NOMO-1 treated with dmso at 0.1 percent for 144 hours (cell line): ENCODE results near the gene ERAL1.

ENCODE experiments used
- DNase-seq: peaks from one replicate; lab custom pipeline; 2025; ENCODE audit not compliant: unreplicated experiment; lab: John Stamatoyannopoulos, UW

ERAL1 gene

DNA sequence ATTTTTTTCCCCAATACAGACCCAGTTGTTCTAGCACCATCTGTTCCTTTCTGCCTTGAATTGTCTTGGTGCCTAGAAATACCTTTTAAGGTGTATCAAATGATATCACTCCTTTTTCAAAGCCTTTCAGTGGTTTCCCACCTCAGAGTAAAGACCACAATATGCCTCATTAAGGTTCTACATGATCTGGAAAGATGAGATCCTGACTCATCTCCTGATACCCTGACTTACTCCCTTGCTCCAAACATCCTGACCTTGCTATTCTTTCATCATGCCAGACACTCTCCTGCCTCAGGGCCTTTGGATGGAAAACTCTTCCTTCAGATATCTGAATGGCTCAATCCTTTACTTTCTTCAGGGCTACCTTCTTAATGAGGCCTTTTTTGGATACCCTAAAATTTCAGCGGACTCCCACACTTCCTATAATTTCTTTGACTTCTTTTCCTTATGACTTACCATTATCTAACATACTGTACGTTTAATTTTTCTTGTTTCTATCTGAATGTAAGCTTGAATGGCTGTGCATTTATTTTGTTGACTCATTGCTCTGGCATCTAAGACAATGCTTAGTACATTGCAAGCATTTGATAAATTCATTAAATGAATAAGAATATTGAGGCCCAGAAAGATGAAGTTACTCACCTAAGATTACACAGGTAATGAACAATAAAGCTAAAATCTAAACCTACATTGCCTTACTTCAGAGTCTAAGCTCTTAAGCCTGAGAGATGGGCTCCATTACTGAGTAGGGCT, 23.5 kb downstream of the ERAL1 start:
- DNase-seq, result no peak

DNA sequence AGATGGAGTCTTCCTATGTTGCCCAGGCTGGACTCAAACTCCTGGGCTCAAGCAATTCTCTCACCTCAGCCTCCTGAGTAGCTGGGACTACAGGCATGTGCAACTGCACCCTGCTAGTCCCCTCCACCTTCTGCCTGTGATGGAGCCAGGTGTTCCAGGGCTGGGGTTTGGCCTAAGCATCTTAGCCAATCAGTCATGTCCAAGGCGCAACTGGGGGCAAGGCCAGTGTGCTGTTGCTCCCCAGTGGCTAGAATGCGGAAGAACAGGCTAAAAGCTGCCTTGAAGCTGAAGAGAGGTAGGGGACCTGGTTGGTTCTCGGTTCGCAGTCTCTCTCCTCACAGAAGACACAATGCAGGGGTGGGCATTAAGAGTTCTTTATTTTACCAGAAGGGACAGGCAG, 24.2 kb downstream of the ERAL1 start:
- DNase-seq, result no peak

DNA sequence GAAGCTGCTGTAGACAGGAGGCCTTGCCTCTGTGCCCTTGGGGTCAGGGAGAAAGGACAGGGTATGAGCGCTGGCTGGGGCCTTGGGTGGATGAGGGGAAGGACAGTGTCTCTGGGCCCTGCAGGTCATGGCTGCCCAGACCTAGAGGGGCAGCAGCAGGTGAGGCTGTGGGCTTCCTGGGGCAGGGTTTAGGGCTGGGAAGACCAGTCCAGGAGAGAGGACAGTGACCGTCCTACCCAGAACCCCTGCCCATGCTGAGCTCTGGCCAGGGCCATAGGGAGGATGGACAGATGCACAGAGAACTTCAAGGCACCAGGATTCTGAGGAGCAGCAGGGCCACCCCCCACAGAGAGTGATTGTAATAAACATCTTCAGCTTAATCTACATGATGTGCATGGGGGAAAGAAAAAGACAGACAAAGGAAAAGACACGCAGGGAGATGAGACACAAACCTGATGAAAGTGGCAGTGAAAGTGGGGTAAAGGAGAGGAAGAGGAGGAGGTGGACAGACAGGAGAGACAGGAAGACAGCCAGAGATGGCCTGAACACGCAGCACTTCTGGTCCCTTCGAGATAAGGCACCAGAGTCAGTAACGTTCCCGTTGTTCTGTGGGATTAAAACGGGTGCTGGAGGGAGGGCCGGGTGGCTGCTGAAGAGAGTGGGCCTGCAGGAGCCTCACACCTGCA, 25.2 kb downstream of the ERAL1 start:
- no peak for DNase-seq

DNA sequence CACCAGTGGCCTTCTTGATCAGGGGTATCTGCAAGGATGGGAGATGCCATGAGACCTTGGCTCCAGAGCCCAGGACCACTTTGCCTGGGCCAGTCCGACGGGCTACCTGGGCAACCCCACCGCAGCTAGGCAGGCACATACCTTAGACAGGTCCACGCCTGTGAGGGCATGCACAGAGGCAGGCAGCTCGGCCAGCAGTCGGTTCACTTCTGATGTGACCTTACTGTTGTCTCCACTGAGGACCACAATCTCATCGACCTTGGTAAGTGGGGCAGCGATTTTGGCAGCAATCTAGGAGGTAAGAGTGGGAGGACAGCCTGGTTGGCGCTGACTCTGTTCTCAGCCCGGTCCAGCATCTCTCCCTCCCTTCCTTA, 25.7 kb downstream of the ERAL1 start:
- DNase-seq, result no peak

DNA sequence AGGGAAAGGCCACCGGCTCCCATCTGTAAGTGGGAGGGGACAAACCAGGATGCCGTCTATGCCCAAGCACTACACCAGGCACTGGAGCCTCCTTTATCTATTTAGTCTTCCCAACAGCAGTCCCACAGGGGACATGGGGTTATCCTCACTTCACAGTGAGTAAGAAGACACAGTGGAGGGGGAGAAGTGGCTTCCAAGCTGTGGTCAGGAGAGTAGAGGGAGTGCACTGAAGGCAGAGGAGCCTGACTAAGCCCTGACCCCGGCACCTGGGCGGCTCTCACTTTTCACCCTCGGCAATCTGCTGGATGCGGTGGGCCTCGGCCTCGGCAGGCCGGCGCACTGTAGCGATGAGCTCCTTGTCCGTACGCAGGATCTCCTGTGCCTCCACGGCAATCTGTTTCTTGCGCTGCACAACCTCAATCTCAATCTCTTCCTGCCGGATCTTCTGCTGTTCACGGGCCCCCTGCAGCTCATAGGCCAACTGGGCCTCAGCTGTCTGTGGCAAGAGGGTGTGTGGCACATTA, 26.8 kb downstream of the ERAL1 start:
- no peak for DNase-seq

DNA sequence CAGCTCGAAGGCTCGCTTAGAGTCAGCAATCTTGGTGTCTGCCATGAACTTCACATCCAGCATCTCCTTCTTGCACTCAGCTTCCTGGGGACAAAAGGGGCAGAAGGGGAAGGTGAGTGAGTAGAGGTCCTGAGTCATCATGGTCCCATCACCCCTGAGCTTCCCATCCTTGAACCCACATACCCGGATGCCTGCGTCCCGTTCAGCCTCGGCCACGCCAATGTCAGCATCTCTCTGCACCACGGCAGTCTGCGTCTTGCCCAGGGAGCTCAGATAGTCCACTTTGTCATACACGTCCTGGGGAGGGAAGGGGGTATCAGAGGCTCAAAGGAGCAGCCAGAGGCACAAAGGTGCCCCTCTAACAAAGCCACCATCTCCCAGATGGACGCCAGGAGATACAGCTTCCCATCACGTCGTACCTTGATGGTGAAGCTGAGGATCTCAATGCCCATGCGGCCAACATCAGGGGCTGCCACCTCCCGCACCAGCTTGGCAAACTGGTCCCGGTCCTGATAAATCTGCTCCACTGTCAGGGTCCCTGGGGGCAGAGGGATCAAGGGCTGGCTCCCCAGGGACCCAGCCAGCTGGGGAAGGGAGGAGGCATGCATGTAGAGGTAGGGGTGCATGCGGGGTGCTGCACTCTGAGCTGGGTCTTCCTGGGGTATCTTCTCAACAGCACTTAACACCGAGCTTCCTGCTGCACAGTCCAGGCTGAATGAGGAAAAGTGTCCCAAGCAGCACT, 27.5 kb downstream of the ERAL1 start:
- no peak for DNase-seq

DNA sequence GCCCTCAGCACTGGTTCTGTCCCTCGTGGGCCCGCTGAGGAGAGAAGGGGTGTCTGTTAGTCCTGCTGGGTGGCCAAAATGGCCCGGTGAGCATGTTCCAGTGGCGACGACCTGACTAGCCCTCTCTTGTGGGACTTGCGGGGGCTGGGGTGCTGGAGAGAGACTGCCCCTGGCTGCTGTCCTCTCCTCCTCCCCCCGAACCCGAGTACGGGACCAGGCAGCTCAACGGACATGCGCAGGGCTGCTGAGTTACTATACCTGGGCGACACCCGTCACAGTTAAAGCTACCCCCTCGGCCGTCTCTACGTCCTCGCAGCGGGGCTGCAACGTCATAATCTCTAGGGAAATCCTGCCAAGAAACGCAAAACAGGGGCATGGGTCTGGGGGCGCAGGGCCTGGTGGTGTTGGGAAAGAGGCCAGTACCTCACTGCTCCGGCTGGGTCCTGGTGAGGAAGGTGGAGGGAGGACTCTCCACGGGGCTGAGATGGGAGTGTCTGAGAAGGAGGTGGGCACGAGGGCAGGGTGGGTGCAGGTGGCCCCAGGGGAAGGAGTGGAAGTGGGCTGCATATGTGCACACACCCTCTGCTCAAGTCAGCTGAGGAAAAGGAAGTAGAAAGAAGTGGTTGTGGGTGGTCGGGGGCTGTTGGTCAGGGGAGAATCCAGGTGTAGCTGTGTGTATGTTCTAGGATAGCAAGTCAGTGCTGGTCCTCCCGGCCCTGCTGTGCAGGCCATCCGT, 29.3 kb downstream of the ERAL1 start:
- DNase-seq, result no peak

DNA sequence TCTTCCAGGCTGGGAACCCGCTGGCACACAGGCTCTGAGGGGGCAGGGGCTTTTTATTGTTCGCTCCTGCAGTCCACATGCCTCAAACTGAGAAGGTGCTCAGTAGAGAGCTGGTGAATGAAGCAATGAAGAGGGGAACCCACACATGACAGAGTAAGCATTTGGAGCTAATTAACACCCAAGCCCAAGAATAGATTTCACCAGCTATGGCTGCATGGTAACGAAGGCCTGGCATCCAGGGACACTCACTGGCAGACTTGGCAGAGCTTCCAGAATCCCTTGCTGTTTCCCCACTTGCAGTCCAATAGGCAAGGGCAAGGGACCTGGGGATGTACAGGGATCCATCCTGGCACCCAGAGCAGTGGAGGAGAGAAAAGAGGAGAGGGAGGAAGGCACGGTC, 30.5 kb downstream of the ERAL1 start:
- no peak for DNase-seq

DNA sequence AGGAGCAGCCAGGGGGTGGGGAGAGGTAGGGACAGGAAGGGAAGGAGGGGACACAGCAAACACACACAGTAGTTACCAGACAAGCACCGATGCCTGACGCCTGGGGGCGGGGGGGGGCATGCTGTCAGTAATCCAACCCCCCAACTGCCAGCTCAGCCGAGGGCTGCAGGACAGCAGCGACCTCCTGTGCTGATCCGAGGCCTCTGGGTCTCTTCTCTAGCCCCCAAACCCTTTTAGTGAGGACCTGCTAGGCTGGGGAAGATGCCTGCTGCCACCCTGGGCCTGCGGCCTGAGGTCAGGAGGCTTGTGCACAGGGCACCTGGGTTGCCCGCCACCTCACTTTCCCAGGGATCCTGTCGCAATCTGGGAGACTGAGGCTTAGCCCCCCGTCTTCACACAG, 31.1 kb downstream of the ERAL1 start:
- DNase-seq, result no peak

DNA sequence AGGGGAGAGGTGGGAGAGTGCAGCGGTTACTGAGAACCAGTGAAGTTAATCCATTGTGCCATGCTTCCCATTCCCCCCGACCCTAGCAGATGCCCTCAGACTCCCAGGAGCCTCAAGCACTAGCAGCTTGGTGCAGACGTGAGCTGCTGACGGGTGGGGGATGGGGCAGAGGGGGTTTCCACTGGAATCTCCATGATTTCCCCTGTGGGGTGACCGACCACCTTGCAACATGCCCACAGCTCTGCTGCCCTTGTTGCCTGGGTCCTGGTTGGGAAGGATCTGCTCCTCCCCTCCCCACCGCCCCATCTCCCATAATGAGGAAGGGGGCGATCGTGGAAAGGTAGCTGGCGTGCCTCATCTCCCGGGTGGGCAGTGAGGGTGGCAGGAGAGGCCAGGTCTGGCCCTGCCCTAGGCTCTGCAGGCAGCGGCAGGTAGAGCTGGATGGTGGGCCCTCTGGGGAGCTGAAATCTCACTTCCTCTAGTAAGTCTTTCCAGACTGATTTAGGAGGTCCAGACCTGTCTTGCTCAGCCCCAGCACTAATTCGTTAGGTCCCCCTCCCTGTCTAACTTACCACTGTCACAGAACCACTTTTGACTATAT, 33.2 kb downstream of the ERAL1 start:
- no peak for DNase-seq

DNA sequence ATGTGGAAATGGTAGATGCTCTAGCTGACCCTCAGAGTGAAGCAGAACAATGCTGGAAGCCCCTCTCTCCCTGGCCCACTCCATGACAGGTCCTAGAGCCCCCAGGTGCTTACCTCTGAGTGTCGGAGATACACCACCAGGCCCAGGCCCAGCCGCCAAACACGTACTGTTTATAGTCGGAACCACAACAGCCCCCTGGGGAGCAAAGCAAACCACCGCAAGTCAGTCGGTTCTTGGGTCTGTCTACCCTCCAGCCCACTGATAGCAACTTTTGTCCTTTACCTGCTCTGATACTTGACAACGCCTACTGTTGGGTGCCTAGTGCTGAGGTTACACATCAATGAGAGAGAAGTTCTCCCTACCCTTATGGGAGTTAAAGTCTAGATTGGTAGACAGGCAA, 34.0 kb downstream of the ERAL1 start:
- DNase-seq, result no peak

DNA sequence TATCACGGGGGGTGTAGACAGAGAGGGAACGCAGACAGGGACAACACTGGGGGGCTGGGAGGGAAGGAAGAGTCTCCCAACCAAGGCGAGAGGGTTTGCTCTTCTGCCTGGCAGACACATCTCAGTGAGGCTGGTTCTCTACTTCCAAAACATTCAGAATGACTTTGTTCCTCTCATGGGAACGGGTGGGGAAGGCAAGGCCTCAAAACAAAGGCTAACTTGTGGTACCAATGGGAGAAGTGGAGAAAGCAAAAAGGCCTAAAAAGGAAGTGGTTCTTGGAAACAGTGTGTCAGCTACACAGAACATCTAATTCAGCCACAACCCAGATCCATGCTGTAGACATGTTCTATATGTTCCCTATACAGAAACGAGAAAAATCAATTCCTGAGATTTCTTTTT, 35.2 kb downstream of the ERAL1 start:
- no peak for DNase-seq

DNA sequence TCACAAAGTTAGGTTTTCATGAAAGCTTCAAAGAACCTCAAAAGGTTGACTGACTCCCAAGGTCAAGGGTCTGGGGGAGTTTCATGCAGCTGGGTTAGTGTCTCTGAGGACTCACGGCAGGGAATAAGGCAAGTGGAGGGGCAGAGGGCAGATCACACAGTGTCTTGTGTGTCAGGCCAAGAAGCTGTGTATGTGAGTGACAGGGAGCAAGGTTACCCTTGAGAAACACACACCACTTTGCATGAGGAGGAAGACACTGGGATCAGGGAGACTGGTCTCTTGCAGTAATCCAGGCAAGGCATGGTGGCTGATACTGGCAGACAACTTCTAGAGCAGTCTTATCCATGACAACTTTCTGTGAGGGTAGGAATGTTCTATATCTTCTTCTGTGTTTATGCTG, 36.4 kb downstream of the ERAL1 start:
- DNase-seq, result no peak

DNA sequence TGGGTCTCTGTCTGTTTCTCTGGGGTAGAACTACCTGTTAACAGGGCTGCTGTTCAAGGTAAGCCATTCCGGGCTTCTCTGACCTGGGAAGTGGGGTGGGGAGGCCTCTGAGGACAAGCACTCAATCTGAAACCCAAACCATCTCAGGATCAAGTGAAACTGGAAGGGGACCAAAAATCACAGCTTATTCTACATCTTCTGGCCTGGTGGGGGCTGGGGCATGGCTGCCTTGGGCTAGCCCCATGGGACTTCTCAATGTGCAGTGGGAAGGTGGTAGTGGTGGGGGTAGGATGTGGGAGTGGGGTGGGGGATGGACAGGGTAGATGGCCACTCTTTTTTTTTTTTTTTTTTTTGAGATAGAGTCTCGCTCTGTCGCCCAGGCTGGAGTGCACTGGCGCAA, 37.2 kb downstream of the ERAL1 start:
- no peak for DNase-seq

DNA sequence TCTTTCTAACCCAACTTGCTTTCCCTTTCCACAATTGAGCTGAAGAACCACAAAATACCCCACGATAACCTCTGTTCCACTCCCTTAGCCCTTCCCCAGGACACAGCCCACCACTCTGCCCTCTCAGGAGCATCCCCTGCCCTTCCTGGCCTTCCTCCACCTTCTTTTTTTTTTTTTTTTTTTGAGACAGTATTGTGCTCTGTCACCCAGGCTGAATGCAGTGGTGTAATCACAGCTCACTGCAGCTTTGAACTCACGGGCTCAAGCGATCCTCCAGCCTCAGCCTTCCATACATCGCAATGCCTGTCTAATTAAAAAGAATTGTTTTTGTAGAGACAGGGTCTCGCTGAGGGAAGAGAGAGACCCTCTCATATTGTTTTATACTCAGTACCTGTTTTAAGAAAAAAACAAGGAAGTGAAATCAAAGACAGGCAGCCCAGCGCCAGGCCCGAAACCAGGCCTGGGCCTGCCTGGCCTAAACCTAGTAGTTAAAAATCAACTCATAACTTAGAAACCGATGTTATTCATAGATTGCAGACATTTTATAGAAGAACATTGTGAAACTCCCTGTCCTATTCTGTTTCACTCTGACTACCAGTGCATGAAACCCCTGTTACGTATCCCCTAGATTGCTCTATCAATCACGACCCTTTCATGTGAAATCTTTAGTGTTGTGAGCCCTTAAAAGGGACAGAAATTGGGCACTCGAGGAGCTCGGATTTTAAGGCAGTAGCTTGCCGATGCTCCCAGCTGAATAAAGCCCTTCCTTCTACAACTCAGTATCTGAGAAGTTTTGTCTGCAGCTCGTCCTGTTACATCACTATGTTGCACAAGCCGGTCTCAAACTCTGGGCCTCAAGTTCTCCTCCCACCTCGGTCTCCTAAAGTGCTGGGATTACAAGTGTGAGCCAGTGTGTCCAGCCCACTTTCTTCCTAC, 38.7 kb downstream of the ERAL1 start:
- peak; percentile 59 for DNase-seq

DNA sequence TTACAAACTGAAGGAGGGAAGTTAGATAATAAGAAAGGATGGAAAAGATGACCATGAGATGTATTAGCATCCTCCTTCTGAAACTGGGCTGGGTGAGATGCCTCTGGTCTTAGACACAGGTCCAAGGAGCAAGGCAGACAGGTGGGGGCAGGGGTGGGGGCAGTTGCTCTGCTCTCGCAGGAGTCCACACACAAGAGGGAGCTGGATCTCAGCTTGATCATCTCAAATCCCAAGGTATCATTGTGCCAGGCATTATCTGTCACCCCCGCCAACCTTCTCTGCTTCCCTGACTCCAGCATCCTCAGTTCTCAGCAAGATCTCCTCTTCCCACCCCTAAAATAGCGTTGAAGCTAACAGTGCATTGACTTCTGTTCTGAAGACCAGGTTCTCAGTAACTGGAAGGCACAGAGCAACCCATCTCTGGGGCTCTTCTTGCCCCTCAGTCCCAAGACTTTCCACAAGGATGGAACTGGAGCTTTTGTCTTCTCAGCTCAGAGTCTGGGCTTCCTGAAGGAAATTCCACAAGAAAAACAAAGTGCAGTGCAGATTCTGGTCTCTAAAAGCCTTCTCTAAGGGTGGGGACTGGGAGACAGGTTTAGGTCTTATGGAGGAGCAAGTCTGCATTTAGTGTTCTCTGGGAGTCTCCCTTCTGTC, 41.1 kb downstream of the ERAL1 start:
- no peak for DNase-seq

DNA sequence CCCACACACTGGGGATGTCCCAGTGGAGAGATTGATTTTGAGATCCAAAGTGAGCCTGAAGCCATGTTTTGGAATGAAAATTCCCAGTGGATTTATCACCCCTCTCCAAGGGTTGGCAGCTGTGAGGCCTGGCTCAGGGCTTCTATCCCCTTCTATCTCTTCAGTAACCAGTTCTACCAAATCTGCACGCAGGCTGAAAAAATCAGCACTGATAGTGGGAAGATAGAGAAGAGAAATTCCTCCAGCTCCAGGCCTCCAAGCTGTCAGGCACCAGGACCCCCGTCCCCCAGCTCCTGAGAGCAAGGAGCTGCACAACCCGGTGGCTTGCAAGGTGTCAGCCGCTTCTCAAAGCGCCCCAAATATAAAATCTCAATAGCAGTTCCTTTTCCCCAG, 41.7 kb downstream of the ERAL1 start:
- no peak for DNase-seq

DNA sequence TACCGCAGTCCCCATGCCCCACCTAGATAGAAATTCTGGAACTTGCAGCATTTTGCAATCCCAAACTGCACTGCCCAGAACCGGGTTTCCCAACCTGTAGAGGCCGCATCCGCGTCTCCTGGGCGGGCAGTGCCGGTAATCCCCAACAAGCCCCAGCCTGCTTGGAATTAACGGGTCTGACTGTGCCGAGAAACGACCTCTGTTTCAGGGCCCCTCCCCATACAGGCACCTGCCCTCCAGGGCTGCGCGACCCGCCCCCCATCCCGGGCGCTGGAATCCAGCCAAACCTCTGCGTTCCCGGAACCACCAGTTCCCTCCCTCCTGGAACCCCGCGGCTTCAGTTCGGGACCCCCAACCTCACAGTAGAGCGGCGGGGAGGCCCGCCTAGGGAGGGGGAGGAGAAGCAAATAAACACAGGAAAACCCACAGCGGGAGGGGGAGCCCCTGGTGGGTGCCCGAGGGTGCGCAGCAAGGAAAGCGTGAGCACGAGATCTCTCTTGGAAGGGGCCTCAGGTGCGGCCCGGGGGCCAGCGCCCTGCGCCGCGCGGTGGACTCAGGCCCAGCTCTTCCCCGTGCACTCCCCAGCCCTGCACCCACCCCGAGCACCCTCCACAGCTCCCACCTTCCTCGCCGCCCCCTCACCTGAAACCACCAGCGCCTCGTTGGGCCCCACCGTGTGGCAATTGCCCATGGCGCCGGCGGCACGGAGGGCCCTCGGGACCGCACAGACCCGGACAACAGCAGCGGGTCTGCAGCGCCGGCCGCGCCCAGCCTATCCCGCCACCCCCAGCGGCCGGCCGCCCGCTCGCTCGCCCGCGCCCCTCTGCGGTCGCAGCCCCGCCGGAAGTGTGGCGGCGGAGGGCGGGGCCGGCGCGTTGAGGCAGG, 42.3 kb downstream of the ERAL1 start, which contains the start of gene FLOT2:
Gene FLOT2 (minus strand): TSS at position 850 of the 885 bp plus-strand sequence. CDS start 159 bp downstream, at position 691.
- peak; percentile 39 for DNase-seq
